Loucy (cell line): ENCODE data around the gene NME4.

Experiments used
- CTCF ChIP-seq: fragments of 200-600 bp; sonication (generic); conservative IDR thresholded peaks from 2 replicates; pipeline ENCODE4 v1.5.1; 2014; ENCODE audit warnings: mild to moderate bottlenecking, antibody characterized with exemption, low read length
- EZH2phosphoT487 ChIP-seq: fragments of 200-600 bp; IDR thresholded peaks from 2 replicates; pipeline ENCODE4 v1.6.1; 2018; ENCODE audit warnings: antibody characterized with exemption, mild to moderate bottlenecking, moderate library complexity, borderline replicate concordance

DNA sequence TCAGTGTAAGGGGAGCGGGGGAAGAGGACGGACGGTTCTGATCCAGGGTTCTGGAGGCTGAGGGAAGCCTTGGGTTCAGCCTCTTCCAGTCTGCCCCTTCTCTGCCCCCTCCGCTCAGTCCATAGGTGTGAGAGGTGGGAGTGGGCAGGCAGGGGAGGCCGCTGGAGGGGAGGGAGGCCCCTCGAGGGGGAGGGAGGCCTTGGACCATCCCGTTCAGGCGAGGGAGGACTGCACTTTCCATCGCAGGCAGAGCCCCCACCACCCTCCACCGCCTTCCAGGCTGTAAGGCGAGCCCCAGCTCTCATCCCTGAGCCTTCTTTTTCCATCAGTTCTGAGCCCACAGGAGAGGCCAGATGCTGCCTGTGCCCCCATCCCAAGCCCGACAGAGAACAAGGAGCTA is 40.3 kb upstream of the NME4 start:
- TF ChIP-seq CTCF, result no peak
- TF ChIP-seq EZH2phosphoT487, result no peak
